Testis (tissue), 2 donors: ENCODE data around the gene FPGT.

ENCODE experiments used
- POLR2A ChIP-seq: fragments of 450-650 bp; IDR thresholded peaks from one replicate; pipeline ENCODE4 v1.6.1; 2017; ENCODE audit warnings: antibody characterized with exemption, mild to moderate bottlenecking, moderate library complexity
- TF ChIP-seq, protein P1 (sequence below), 3 experiments: fragments of 450-650 bp in 2 of 3; fragments of 200-600 bp in 1 of 3; sonication (generic) in 1 of 3; IDR thresholded peaks; one replicate each; pipeline ENCODE4 v1.5.1; 2016 to 2019; ENCODE audit warnings: antibody characterized with exemption in 3 of 3, mild to moderate bottlenecking in 2 of 3, moderate library complexity in 1 of 3

DNA sequence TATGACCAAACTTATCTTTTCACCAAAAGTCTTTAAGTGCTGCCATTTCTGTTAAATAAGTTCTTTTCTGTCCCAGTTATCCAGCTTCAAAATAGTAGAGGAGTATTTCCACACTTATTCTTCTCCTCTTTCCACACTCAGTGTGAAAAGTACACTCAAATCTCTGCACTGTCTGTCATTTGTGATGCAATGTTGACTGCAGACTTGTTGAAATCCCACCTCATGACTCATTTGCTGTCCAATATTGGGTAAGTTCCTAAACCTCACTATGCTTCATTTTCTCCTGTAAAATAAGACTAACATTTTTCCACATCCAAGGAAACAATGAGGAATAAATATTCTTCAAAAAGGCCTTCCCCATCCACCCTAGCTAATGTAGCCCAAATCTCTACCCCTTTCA lies 17.6 kb upstream of the FPGT start:
- TF ChIP-seq POLR2A: no peak
- TF ChIP-seq, protein P1, sequence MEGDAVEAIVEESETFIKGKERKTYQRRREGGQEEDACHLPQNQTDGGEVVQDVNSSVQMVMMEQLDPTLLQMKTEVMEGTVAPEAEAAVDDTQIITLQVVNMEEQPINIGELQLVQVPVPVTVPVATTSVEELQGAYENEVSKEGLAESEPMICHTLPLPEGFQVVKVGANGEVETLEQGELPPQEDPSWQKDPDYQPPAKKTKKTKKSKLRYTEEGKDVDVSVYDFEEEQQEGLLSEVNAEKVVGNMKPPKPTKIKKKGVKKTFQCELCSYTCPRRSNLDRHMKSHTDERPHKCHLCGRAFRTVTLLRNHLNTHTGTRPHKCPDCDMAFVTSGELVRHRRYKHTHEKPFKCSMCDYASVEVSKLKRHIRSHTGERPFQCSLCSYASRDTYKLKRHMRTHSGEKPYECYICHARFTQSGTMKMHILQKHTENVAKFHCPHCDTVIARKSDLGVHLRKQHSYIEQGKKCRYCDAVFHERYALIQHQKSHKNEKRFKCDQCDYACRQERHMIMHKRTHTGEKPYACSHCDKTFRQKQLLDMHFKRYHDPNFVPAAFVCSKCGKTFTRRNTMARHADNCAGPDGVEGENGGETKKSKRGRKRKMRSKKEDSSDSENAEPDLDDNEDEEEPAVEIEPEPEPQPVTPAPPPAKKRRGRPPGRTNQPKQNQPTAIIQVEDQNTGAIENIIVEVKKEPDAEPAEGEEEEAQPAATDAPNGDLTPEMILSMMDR (IDR thresholded peaks at IDR 0.05): no peak
